LNCAP (cell line): Measurements from ENCODE around the gene SPATA12.
A peak's percentile ranks its signal among the peaks of the same experiment; 100 is the strongest.

Experiments
- TF ChIP-seq, protein P1 (sequence below): fragments of 450-650 bp; IDR thresholded peaks from 2 replicates; pipeline ENCODE4 v1.5.1; 2017; ENCODE audit warnings: mild to moderate bottlenecking

The SPATA12 gene

DNA sequence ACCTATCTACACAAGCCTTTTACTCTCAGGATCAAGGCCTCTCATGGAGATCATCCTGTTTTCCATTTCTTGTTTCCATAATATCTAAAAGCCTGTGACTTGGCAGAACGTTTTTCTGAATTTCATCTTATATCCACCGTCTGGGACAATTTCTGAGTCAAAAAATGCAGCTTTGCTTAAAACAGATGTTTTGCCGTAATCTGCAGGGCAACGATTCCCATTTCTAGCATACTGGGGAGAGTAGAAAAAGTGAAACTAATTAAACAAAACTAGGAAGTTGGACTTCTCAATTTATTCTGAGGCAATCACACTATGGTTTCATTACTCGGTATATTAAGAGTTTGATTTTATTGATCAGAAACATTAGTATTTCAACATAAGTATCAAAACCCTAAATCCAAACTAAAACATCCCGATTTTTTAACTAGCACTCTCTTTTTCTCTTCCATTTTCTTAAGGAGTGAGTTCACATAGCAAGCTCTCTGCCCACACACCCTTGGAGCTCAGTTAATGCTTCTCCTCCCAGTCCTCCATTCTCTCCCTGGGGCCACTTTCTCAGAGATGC is 33.6 kb downstream of the SPATA12 start:
- TF ChIP-seq, protein P1, sequence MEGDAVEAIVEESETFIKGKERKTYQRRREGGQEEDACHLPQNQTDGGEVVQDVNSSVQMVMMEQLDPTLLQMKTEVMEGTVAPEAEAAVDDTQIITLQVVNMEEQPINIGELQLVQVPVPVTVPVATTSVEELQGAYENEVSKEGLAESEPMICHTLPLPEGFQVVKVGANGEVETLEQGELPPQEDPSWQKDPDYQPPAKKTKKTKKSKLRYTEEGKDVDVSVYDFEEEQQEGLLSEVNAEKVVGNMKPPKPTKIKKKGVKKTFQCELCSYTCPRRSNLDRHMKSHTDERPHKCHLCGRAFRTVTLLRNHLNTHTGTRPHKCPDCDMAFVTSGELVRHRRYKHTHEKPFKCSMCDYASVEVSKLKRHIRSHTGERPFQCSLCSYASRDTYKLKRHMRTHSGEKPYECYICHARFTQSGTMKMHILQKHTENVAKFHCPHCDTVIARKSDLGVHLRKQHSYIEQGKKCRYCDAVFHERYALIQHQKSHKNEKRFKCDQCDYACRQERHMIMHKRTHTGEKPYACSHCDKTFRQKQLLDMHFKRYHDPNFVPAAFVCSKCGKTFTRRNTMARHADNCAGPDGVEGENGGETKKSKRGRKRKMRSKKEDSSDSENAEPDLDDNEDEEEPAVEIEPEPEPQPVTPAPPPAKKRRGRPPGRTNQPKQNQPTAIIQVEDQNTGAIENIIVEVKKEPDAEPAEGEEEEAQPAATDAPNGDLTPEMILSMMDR: no peak

DNA sequence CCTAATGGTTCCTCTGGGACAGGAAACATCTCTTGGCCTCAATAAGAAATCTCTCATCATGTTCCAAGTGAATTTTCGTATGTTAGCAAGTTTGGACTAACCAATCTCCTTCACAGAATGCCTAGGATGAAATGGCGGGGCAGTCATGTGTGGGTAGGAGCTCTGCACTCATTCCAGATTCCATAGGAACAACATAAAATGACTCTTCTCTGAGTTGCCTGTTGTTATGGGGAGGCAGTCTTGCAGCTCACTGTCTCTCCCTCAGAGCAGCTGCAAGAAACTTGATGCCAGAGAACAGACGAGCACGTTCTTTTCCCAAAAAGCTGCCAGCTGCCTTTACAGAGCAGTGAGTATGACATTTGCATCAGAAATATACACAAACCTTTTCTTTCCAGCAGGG is 34.1 kb downstream of the SPATA12 start:
- TF ChIP-seq, protein P1: no peak

DNA sequence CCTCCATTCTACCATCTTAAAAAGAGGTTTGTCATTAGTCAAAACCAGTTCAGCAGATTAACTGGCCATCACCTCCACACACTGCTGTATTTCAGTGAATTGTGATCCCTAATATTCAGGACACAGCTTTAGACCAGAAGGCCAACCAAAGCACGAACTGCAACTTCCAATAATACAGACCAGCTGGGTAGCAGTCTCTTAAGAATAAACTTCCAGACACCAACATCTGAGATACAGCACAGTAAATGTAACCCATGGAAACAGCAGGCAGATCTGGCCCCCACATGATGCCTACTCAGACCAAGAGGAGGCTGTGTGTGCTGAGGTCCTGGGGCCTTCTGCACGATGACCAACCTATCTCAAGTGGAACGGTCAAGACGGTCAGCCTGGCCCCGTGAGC is 34.9 kb downstream of the SPATA12 start:
- TF ChIP-seq, protein P1: no peak

DNA sequence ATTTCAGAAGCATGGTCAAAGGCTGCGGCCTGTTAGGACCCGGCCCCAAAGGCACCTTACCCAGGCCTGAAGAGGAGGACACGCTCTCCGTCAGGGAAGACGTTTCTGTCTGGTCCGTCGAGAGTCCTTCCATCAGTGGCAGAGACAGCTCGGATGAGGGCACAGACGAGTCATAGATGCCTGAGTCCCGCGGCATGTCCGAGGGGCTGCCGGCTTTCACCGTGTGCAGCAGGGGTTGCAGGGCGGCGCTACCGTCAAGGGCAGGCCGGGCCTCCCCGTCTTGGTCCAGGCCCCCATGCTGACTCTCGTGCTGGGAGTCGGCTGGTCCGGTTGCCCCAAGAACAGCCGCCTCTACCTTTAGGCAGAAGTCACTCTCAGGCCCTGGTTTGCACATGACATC is 37.1 kb downstream of the SPATA12 start:
- TF ChIP-seq, protein P1: no peak

DNA sequence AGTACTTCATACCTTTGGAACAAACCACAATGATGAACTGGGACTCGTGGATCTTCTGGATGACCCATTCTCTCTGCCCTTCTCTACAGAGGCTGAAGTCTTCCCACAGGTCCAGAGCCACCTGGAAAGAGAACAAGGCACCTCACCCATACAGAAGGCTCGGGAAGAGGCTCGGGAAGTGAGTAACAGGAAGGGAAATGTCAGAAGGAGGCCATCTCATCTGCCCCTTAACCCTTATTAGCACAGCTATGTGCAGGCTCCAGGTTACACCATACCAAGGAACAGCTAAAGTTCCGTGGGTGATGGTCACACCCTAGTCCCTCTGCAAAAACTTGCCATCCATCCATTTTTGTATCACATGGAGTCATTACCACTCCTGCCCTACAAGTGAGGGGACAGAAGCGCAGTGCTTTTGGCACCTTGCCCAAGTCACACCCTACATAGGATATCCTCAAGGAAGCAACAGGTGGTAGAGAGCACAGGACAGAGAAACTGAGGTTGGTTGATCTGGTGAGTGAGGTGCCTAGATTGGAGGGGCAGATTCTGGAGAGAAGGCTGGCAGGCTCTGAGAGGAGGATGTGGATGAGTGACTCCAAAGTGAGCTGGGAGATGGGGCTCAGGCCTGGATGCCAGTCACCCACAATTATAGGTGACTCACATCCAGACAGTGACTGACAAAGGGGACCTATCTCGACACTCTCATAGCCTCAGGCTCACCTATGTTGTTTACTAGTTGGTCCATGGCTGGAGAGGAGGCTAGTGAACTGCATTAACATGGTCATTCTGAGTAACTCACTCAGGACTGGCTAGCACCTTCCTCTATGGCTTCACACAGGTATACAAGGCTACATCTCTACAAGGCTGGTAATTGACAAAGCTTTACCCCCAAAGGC is 38.2 kb downstream of the SPATA12 start:
- TF ChIP-seq, protein P1: no peak

DNA sequence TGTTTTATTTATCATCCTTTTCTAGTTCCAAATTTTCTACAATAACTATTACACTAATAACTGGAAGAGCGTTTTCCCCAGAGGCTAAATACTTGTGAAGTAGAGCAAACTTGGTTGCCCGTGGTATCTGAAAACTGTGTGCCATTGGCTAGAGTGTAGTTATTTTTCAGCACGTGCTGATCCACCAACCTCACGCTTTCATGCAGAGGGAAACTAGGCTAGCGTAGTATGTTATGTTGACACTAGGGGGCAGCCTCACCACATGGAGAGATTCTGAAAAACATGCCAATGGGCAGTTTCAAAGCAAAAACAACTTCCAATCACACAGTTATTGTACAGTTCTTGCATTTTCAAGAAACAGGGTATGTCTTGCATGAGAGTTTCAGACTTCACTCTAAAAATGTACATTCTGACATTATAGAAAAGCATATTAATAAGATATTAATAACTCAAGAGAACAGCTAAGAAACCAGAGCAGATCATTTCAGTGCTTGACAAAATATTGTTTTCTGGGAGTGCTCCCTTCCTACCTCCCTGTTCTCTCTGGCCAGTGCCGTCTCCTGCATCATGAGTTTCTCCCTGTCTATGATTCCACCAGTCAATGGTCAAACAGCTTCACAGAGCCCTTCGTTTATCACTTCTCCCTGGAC is 39.7 kb downstream of the SPATA12 start:
- TF ChIP-seq, protein P1: peak; percentile 82

DNA sequence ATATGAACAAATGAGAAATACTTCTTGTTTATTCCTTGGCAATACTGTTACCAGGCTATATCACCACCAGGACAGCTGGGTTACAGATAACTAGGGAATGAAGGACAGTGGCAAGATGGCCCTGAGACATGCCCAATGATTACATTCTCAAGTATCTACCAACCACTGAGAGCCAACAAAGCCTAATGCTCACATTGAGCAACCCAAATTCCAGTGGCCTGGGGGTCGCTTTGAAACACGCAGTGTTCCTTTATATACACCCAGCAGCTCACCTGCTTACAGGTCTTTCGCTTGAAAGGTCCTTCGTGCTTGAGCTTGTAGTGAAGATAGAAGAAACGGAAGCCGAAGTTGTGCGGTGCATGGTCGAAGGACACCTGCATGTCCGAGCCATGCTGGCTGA is 45.1 kb downstream of the SPATA12 start:
- TF ChIP-seq, protein P1: no peak
